ENCODE measurements around the gene OAF. TPM values are rescaled to one million over a fixed set of nuclear protein-coding genes. Genes with fewer than 3 reads are reported as not detected.
"Not testable (repeated sequence)": the region's sequence is repeated elsewhere in the genome, so short reads cannot be mapped to it uniquely, and the experiment has no call there.

Gene OAF
- total RNA-seq, 2 donors from 2014 or later: 180 to 189 TPM

GRCh38 chr11:120249279-120250262, 38.7 kb downstream of the OAF start:
- intact Hi-C loops (cut with DNase I, micrococcal nuclease): no loop called here

GRCh38 chr11:120253377-120253776, 42.5 kb downstream of the OAF start:
- intact Hi-C loops (cut with DNase I, micrococcal nuclease); ATAC-seq; DNase-seq: not testable (repeated sequence)

More at GRCh38 chr11:120249279-120250262, 38.7 kb downstream of the OAF start:
- no peak for ATAC-seq
- no peak for DNase-seq

GRCh38 chr11:120254788-120255518, 44.1 kb downstream of the OAF start:
- intact Hi-C loops (cut with DNase I, micrococcal nuclease): no loop called here
- ATAC-seq (no peak), DNase-seq (no peak)

- intact Hi-C loops (cut with DNase I, micrococcal nuclease): no loop called here
- no peak for DNase-seq
- ATAC-seq: no peak
These were observed 44.7 kb downstream of the OAF start for GRCh38 chr11:120255519-120255866.

- DNase-seq (no peak), ATAC-seq (no peak)
These were observed 45.3 kb downstream of the OAF start for GRCh38 chr11:120256178-120256577.

GRCh38 chr11:120256779-120257178, 45.9 kb downstream of the OAF start:
- ATAC-seq (no peak), DNase-seq (no peak)
- intact Hi-C loops (cut with DNase I, micrococcal nuclease): no loop called here

More at GRCh38 chr11:120256178-120256577, 45.3 kb downstream of the OAF start:
- intact Hi-C loops (cut with DNase I, micrococcal nuclease): no loop called here

- ATAC-seq: no peak
- intact Hi-C loops (cut with DNase I, micrococcal nuclease): no loop called here
- DNase-seq: no peak
These were observed 46.5 kb downstream of the OAF start for GRCh38 chr11:120257346-120257745.

- intact Hi-C loops (cut with DNase I, micrococcal nuclease): no loop called here
- DNase-seq (no peak), ATAC-seq (no peak)
These were observed 47.8 kb downstream of the OAF start for GRCh38 chr11:120258661-120259060.

GRCh38 chr11:120259241-120259640, 48.4 kb downstream of the OAF start:
- DNase-seq: no peak
- no peak for ATAC-seq
- intact Hi-C loops (cut with DNase I, micrococcal nuclease): no loop called here

- intact Hi-C loops (cut with DNase I, micrococcal nuclease): no loop called here
- DNase-seq (no peak), ATAC-seq (no peak)
These were observed 49.2 kb downstream of the OAF start for GRCh38 chr11:120259988-120260565.

- intact Hi-C loops (cut with DNase I, micrococcal nuclease): no loop called here
- DNase-seq: no peak
These were observed 49.8 kb downstream of the OAF start for GRCh38 chr11:120260616-120261015.

GRCh38 chr11:120261321-120261720, 50.5 kb downstream of the OAF start:
- ATAC-seq: no peak
- intact Hi-C loops (cut with DNase I, micrococcal nuclease): no loop called here
- no peak for DNase-seq

More at GRCh38 chr11:120260616-120261015, 49.8 kb downstream of the OAF start:
- no peak for ATAC-seq

GRCh38 chr11:120261931-120262330, 51.1 kb downstream of the OAF start:
- ATAC-seq (no peak), DNase-seq (no peak)
- intact Hi-C loops (cut with DNase I, micrococcal nuclease): no loop called here

- intact Hi-C loops (cut with DNase I, micrococcal nuclease): no loop called here
- DNase-seq (no peak), ATAC-seq (no peak)
These were observed 56.5 kb downstream of the OAF start for GRCh38 chr11:120267319-120267718.

GRCh38 chr11:120268686-120269085, 57.9 kb downstream of the OAF start:
- no peak for DNase-seq
- intact Hi-C loops (cut with DNase I, micrococcal nuclease): no loop called here
- ATAC-seq: no peak

GRCh38 chr11:120270386-120270785, 59.6 kb downstream of the OAF start:
- ATAC-seq (no peak), DNase-seq (no peak)
- intact Hi-C loops (cut with DNase I, micrococcal nuclease): no loop called here

GRCh38 chr11:120271672-120272071, 60.8 kb downstream of the OAF start:
- intact Hi-C loops (cut with DNase I, micrococcal nuclease): no loop called here
- DNase-seq (no peak), ATAC-seq (no peak)

- ATAC-seq (no peak), DNase-seq (no peak)
- intact Hi-C loops (cut with DNase I, micrococcal nuclease): no loop called here
These were observed 61.5 kb downstream of the OAF start for GRCh38 chr11:120272303-120272702.

- DNase-seq (no peak), ATAC-seq (no peak)
- intact Hi-C loops (cut with DNase I, micrococcal nuclease): no loop called here
These were observed 62.6 kb downstream of the OAF start for GRCh38 chr11:120273432-120273831.

- DNase-seq; ATAC-seq; intact Hi-C loops (cut with DNase I, micrococcal nuclease): not testable (repeated sequence)
These were observed 63.1 kb downstream of the OAF start for GRCh38 chr11:120273956-120274355.
